GM23248 (cell line): Measurements from ENCODE around the gene SERPINE3. TPM values are rescaled to one million over a fixed set of nuclear protein-coding genes. Genes with fewer than 3 reads are reported as not detected.

Experiments
- DNase-seq: peaks from one replicate; pipeline ENCODE4 v3.0.0-alpha.2; 2015
- H2AFZ ChIP-seq: fragments of 200-600 bp; sonication (generic); 2 replicates; pipeline ENCODE4 v1.6.1; 2016; ENCODE audit warnings: antibody characterized with exemption
- H3F3A ChIP-seq: fragments of 200-600 bp; sonication (generic); 2 replicates; pipeline ENCODE4 v1.6.1; 2016; ENCODE audit warnings: mild to moderate bottlenecking, antibody characterized with exemption, mixed run types; ENCODE audit not compliant: insufficient read depth
- H3K27ac ChIP-seq: fragments of 200-600 bp; sonication (generic); 2 replicates; pipeline ENCODE4 v1.5.1; 2016; ENCODE audit warnings: mild to moderate bottlenecking
- H3K27me3 ChIP-seq: fragments of 200-600 bp; sonication (generic); replicated peaks from 2 replicates; pipeline ENCODE4 v1.6.1; 2016; ENCODE audit warnings: mild to moderate bottlenecking; ENCODE audit not compliant: insufficient read depth
- H3K36me3 ChIP-seq: fragments of 200-600 bp; sonication (generic); 2 replicates; pipeline ENCODE4 v1.6.1; 2016; ENCODE audit warnings: low read depth, mild to moderate bottlenecking
- H3K4me1 ChIP-seq: fragments of 200-600 bp; sonication (generic); 2 replicates; pipeline ENCODE4 v1.6.1; 2016; ENCODE audit warnings: mild to moderate bottlenecking; ENCODE audit not compliant: insufficient read depth
- H3K4me2 ChIP-seq: fragments of 200-600 bp; sonication (generic); one replicate; pipeline ENCODE4 v1.6.1; 2016; ENCODE audit warnings: mild to moderate bottlenecking; ENCODE audit not compliant: unreplicated experiment
- H3K4me3 ChIP-seq: fragments of 200-600 bp; sonication (generic); 2 replicates; pipeline ENCODE4 v1.5.1; 2016; ENCODE audit warnings: mild to moderate bottlenecking
- H3K79me2 ChIP-seq: fragments of 200-600 bp; sonication (generic); 2 replicates; pipeline ENCODE4 v1.6.1; 2016; ENCODE audit warnings: mild to moderate bottlenecking; ENCODE audit not compliant: insufficient read depth
- H3K9ac ChIP-seq: fragments of 200-600 bp; sonication (generic); 2 replicates; pipeline ENCODE4 v1.6.1; 2016; ENCODE audit warnings: mild to moderate bottlenecking
- H3K9me2 ChIP-seq: fragments of 200-600 bp; sonication (generic); 2 replicates; pipeline ENCODE4 v1.6.1; 2016; ENCODE audit warnings: mixed run types, mild to moderate bottlenecking, moderate library complexity; ENCODE audit not compliant: insufficient read depth
- H3K9me3 ChIP-seq: fragments of 200-600 bp; sonication (generic); one replicate; pipeline ENCODE4 v1.6.1; 2017; ENCODE audit warnings: low read depth
- H4K20me1 ChIP-seq: fragments of 200-600 bp; sonication (generic); 2 replicates; pipeline ENCODE4 v1.6.0; 2016; ENCODE audit not compliant: insufficient read depth
- EZH2 ChIP-seq: fragments of 200-600 bp; sonication (generic); IDR thresholded peaks from 2 replicates; pipeline ENCODE4 v1.6.1; 2018; ENCODE audit warnings: antibody characterized with exemption, mild to moderate bottlenecking; ENCODE audit not compliant: insufficient read depth, poor library complexity, severe bottlenecking
- EZH2phosphoT487 ChIP-seq: fragments of 200-600 bp; sonication (generic); IDR thresholded peaks from 2 replicates; pipeline ENCODE4 v1.6.1; 2018; ENCODE audit warnings: antibody characterized with exemption, moderate library complexity, mild to moderate bottlenecking, low read depth; ENCODE audit not compliant: insufficient read depth
- WGBS, 2 experiments: methylation state at CpG; one replicate each; pipeline ENCODE4 v1.1.6; 2015 to 2017; ENCODE audit warnings: low lambda C conversion rate in 2 of 2, low coverage in 1 of 2; ENCODE audit errors: missing lambda C conversion rate in 2 of 2; 5-methylcytosine and 5-hydroxymethylcytosine counted together
- in situ Hi-C: fragments of 300-500 bp; cut with MboI; formaldehyde crosslinking; loops from 2 replicates; pipeline ENCODE4 v1.15.0; 2020
- polyA plus RNA-seq: library from polyadenylated mRNA; unstranded; fragments of >200 nt; fragmentation: Nextera tagmentation; extraction: Ambion mirVana; gene quantifications from 2 replicates; pipeline ENCODE4 v1.2.1, GENCODE V29; 2016
- total RNA-seq: library from RNA; depleted of rRNA; stranded (reverse); fragments of >200 nt; shearing (Covaris generic); gene quantifications from 2 replicates; pipeline ENCODE4 v1.2.3, GENCODE V29; 2014

SERPINE3 gene
- total and polyA plus RNA-seq, 2 experiments from 2014 or later = 0.21 TPM; not detected in 1

GRCh38 chr13:51339952-51340732, 651 bp downstream of the SERPINE3 start:
- no peaks in the 10 kb centered on the region for H3K36me3 ChIP-seq
- no peak overlapping the region for H3K4me3 ChIP-seq
- H3K27me3 ChIP-seq = no peaks in the 10 kb centered on the region
- no peak for TF ChIP-seq EZH2phosphoT487
- TF ChIP-seq EZH2 = no peak
- peaks cover 10% of the 10 kb centered on the region for H3F3A ChIP-seq
- no peaks in the 10 kb centered on the region for H3K9me3 ChIP-seq
- H3K4me1 ChIP-seq = peaks cover 23% of the 10 kb centered on the region
- H3K9me2 ChIP-seq = no peaks in the 10 kb centered on the region
- no peaks in the 10 kb centered on the region for H4K20me1 ChIP-seq
- no peak overlapping the region for H2AFZ ChIP-seq
- H3K9ac ChIP-seq = no peak overlapping the region
- DNase-seq = peak; percentile 57
- no peak overlapping the region for H3K27ac ChIP-seq
- in situ Hi-C loops = no loop called here
- no peaks in the 10 kb centered on the region for H3K79me2 ChIP-seq
- WGBS, 2 experiments = 94 to 95% methylated on average over 4 of the region's 4 CpGs
- H3K4me2 ChIP-seq = no peak overlapping the region

- H3K79me2 ChIP-seq = no peaks in the 10 kb centered on the region
- H4K20me1 ChIP-seq = no peaks in the 10 kb centered on the region
- peaks cover 10% of the 10 kb centered on the region for H3F3A ChIP-seq
- peaks cover 23% of the 10 kb centered on the region for H3K4me1 ChIP-seq
- H3K9ac ChIP-seq = no peak overlapping the region
- no peaks in the 10 kb centered on the region for H3K36me3 ChIP-seq
- H3K27me3 ChIP-seq = no peaks in the 10 kb centered on the region
- H3K9me2 ChIP-seq = no peaks in the 10 kb centered on the region
- in situ Hi-C loops = no loop called here
- H3K4me3 ChIP-seq = no peak overlapping the region
- H3K4me2 ChIP-seq = no peak overlapping the region
- DNase-seq = no peak
- no peaks in the 10 kb centered on the region for H3K9me3 ChIP-seq
- 63 to 89% methylated on average over 2 of the region's 2 CpGs for WGBS, 2 experiments
- TF ChIP-seq EZH2 (no peak), EZH2phosphoT487 (no peak)
- H2AFZ ChIP-seq = no peak overlapping the region
- no peak overlapping the region for H3K27ac ChIP-seq
These were observed 1.7 kb downstream of the SERPINE3 start for GRCh38 chr13:51341232-51341631.

GRCh38 chr13:51341791-51342190, 2.3 kb downstream of the SERPINE3 start:
- no peak for TF ChIP-seq EZH2
- no peak for TF ChIP-seq EZH2phosphoT487
- H3K9ac ChIP-seq = no peak overlapping the region
- H3K79me2 ChIP-seq = no peaks in the 10 kb centered on the region
- no peak for DNase-seq
- no peak overlapping the region for H3K4me2 ChIP-seq
- WGBS, 2 experiments = 99 to 100% methylated on average over 4 of the region's 4 CpGs
- H3K9me2 ChIP-seq = no peaks in the 10 kb centered on the region
- H3K9me3 ChIP-seq = no peaks in the 10 kb centered on the region
- in situ Hi-C loops = no loop called here
- H3K27me3 ChIP-seq = no peaks in the 10 kb centered on the region
- no peak overlapping the region for H3K4me3 ChIP-seq
- peaks cover 10% of the 10 kb centered on the region for H3F3A ChIP-seq
- H3K27ac ChIP-seq = no peak overlapping the region
- H3K4me1 ChIP-seq = peaks cover 23% of the 10 kb centered on the region
- H2AFZ ChIP-seq = no peak overlapping the region
- H3K36me3 ChIP-seq = no peaks in the 10 kb centered on the region
- no peaks in the 10 kb centered on the region for H4K20me1 ChIP-seq

GRCh38 chr13:51342706-51343105, 3.2 kb downstream of the SERPINE3 start:
- no peak for TF ChIP-seq EZH2phosphoT487
- no peak for TF ChIP-seq EZH2
- Histone ChIP-seq H3K27me3 (no peaks in the 10 kb centered on the region), H3F3A (peaks cover 10% of the 10 kb centered on the region), H3K36me3 (no peaks in the 10 kb centered on the region), H4K20me1 (no peaks in the 10 kb centered on the region), H2AFZ (no peak overlapping the region), H3K9ac (no peak overlapping the region), H3K79me2 (no peaks in the 10 kb centered on the region), H3K9me3 (no peaks in the 10 kb centered on the region), H3K9me2 (no peaks in the 10 kb centered on the region), H3K4me1 (peaks cover 23% of the 10 kb centered on the region), H3K27ac (no peak overlapping the region), H3K4me3 (no peak overlapping the region), H3K4me2 (peak overlapping the region; percentile 25)
- DNase-seq = peak; percentile 80
- in situ Hi-C loops = no loop called here
- WGBS, 2 experiments = 27% methylated on average over 4 of the region's 4 CpGs
